OCI-LY1 (cell line): ENCODE data around the gene GRIN3B.

Experiments
- EZH2 ChIP-seq: fragments of 200-600 bp; sonication (generic), shearing (Covaris generic); IDR thresholded peaks from 2 replicates; pipeline ENCODE4 v1.8.0; 2017; ENCODE audit warnings: borderline replicate concordance, mixed run types, mild to moderate bottlenecking, antibody characterized with exemption, low read length, moderate library complexity, mixed read lengths
- TF ChIP-seq, protein P1 (sequence below): fragments of 200-600 bp; sonication (generic), shearing (Covaris generic); IDR thresholded peaks from 2 replicates; pipeline ENCODE4 v1.5.1; 2017; ENCODE audit warnings: mild to moderate bottlenecking, antibody characterized with exemption, low read length, moderate library complexity, mixed read lengths

DNA sequence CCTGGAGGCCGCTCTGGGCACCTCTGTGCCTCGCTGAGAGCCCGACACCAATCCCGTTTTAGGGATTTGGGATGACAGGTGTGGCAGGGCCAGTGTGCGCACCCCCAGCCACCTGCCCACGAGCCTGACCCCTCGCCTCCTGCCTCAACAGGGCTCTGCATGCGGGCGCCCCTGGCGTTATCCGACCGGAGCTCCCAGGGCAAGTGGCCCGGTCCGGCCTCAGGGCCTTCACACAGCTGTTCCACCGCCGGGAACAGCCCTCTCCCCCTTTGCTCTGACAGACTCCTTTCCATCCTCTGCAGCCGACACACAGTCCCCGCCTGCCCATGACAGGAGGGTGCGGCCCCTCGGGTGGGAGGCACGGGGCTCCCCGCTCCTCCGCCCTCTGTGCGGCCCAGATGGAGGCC is 23.2 kb upstream of the GRIN3B start:
- TF ChIP-seq, protein P1, sequence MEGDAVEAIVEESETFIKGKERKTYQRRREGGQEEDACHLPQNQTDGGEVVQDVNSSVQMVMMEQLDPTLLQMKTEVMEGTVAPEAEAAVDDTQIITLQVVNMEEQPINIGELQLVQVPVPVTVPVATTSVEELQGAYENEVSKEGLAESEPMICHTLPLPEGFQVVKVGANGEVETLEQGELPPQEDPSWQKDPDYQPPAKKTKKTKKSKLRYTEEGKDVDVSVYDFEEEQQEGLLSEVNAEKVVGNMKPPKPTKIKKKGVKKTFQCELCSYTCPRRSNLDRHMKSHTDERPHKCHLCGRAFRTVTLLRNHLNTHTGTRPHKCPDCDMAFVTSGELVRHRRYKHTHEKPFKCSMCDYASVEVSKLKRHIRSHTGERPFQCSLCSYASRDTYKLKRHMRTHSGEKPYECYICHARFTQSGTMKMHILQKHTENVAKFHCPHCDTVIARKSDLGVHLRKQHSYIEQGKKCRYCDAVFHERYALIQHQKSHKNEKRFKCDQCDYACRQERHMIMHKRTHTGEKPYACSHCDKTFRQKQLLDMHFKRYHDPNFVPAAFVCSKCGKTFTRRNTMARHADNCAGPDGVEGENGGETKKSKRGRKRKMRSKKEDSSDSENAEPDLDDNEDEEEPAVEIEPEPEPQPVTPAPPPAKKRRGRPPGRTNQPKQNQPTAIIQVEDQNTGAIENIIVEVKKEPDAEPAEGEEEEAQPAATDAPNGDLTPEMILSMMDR, result no peak
- no peak for TF ChIP-seq EZH2
